Measurements from ENCODE around the gene AIPL1.

AIPL1 gene

DNA sequence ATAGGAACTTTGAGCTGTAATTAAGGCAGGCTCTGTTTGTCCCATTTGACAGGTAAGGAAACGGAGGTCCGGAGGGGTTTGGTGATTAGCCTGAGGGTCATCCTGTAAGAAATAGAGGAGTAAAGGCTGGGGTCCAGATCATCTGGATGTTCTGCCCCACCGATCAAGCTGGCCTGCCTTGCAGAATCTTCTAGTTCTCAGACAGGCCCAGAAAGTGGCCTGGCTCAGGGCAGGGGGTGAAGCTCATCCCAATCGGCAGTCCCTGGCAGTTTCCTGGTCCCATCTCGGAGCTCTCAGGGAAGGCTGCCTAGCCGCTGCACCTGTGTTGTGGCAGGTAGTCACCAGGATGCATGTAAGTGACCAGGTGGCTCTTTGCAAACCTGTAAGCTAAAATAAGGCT, 13.6 kb upstream of the AIPL1 start:
- no peak for DNase-seq

- DNase-seq = no peak
These were observed 11.7 kb upstream of the AIPL1 start for GRCh38 chr17:6446516-6447100.

DNA sequence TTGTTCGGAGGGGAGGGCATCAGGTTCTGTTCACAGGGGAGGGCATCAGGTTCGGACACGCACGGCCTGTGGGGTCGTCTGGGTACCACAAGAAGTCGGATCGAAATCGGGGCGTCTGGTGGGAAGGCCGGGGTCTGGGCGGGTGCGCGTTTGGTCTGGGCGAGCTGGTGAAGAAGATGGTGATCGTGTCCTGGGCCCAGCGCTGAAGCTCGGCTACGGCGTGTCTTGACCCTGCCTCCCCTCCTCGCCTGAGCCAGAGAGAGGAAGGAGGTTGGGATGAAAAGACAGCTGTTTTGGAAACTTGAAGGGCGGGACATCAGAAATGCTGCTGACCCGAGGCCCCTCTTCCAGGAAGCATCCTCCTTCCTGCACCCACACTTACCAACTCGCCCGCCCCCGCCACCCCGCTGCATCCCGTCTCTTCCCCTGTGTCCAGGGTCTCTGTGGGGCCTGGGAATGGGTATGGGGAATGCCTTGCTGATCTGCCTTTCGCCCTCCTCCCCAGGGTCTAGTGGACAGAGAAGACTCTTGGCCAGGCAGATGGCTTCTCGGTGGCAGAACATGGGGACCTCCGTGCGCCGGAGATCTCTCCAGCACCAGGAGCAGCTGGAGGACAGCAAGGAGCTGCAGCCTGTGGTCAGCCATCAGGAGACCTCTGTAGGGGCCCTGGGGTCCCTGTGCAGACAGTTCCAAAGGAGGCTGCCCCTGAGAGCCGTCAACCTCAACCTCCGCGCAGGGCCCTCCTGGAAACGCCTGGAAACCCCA, 9.8 kb upstream of the AIPL1 start:
- no peak for DNase-seq

- peak; percentile 96 to 97 for DNase-seq
These were observed 9.0 kb upstream of the AIPL1 start, which contains the start of gene PIMREG for GRCh38 chr17:6443692-6444570. TSS of gene PIMREG (plus strand) at chr17:6444455. CDS start at chr17:6445111, 656 bp downstream.

DNA sequence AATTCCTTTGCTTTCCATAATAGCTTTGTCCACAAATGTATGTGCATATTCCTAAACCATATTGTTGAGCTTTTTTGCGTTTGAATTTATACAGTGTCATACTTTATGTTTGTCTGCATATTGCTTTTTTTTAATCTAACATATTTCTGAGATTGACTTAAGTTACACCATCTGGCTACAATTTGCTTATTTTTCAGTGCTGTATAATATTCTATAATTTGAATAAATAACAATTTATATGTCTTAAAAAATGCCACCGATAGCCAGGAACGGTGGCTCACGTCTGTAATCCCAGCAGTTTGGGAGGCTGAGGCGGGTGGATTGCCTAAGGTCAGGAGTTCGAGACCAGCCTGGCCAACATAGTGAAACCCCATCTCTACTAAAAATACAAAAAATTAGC, 7.9 kb upstream of the AIPL1 start:
- DNase-seq = no peak

- DNase-seq = no peak
These were observed 5.0 kb upstream of the AIPL1 start for GRCh38 chr17:6439951-6440350.

DNA sequence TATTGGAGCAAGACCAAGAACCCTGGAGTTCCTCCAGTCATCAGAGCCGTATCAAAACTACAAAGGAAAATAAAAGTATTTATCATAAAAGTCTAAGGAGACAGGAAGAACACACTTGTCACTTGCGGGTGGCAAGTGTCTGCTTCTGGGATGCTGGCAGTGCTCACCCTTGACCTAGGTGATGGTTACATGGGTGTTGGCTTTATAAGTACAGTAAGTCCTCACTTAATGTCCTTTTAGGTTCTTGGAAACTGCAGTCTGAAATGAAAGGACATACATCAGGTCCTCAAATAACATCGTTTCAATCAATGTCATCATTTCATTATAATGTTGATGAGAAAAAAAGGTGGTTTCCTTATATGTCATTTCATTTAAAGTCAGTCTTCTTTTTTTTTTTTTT, 3.0 kb upstream of the AIPL1 start:
- DNase-seq = no peak

DNA sequence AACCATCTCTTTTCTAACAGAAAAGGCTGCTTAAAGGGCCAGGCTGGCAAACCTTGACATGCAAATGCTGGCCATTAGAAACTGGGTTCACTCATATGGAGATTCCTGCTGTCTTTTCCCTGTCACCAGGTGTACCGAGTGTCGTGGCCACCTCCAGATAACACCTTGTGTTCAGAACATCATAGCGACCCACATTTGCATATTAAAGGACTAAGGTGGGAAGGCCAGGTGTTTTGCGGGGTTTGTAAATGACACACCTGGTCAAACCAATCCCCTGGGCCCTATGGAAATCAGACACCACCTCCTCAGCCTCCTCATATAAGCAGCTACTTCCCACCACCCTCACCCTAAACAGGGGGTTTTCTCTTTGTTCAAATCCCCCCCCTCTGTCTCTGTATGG, 2.5 kb upstream of the AIPL1 start:
- DNase-seq = no peak

DNA sequence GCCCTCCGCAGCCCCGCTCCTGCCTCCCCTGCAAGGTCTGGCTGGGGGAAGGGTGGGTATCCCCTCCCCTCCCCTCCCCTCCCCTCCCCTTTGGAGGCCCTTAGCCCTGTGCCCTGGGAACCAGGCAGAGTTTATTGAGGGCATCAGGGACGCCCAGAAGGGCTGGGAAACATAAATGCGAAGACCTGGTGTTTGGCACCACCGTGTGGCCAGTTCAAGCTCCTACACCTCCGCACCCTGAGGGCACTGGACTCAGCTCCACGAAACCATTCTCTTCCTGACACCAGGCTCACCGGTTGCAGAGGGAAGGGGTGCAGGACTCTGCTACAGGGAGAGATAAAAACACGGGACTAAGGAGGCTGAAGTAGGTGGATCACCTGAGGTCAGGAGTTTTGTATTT, 1.0 kb upstream of the AIPL1 start:
- DNase-seq = peak; percentile 62 to 71

DNA sequence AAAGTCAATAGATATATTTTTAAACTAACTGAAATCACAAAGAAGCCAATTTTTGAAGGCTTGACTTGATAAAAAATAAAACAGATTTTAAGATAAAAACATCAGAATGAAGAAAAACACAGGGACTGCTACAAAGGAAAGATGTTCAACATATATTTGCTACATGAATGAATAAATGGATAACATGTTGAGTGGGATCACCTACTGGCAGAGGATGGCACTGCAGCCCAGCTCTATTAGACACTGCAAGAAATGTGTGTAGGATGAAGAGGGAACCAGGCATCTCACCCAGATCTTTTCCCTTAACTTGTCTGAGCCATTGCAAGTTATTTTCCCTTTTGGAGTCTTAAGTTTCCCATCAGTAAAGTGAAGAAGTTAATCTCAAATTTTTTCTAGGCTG, 4.2 kb downstream of the AIPL1 start:
- peak; percentile 21 for DNase-seq

DNA sequence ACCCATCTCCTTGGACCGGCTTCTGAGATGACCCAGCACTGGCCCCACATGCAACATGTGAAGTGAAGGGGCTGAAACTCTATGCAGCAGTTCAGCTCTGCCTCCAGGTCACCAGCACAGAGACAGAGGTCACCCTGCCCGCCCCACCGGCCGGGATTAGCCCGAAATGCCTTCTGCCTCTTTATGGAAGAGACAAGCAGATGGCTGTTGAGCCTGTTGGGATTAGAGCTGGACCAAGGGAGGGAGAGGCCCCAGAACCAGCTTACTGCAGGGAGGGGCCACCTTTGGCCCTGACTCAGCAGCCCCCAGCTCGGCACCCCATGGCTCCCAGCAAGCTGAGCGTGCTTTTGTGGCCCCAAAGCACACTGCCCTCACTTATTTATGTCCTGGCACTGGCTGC, 5.7 kb downstream of the AIPL1 start:
- DNase-seq = no peak

GRCh38 chr17:6428207-6428965, 6.5 kb downstream of the AIPL1 start:
- DNase-seq = no peak

DNA sequence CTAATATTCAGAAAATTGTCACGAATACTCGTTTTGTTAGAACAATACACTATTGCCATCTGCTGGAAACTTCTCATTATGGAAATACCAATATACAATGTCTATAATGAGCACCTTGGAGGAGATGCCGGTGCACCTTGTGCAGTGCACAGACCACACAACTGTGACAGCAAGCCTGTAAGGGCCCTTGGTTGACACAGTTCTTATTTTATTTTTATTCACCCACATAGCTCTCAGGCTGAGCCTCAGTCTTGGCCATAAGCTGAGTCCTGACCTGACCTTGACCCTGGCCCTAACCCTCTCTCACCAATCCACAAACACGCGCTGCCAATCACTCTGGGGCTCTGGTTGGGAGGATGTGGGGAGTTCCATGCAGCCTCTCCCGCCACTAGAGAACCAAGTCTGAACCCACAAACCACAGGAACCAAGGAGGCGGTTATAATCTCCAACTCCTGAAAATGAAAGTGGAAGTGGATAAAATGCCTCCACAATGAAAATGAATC, 7.6 kb downstream of the AIPL1 start:
- DNase-seq = peak; percentile 51 to 64

DNA sequence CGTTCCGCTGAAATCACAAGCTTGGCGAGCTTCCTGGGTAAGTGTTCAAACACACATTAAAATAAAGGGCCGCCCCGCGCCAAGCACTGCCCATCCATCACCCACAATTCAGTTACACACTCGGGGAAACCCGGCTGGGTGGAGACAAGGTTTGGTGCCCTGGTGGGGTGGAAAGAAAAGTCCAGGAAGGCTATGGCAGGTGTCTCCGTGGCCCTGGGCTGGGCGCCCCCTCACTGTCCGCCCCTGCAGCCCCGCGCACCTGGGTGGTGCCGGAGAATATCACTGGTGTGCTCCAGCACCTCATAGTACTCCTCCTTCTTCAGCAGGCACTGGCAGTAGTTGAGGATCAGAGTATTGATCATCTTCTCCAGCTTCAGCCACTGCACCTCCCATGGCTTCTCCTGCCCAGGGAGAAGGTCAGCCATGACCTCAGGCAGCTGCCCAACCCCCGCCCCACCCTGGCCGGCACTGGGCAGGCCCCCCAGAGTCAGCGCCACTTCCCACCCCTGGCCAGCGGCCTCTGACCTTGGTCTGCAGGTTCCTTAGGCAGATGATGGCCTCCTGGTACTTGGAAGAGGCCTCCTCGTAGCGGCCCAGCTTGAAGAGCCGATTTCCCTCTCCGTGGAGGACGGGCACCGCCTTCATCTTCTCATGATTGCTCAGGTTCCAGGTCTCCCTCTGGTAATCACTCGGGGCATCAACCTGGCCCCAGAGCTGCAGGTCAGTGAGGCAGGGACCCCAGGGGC, 8.4 kb downstream of the AIPL1 start:
- no peak for DNase-seq

- DNase-seq = no peak
These were observed 9.5 kb downstream of the AIPL1 start for GRCh38 chr17:6425407-6425806.

GRCh38 chr17:6423931-6424330, 11.0 kb downstream of the AIPL1 start:
- DNase-seq = no peak

DNA sequence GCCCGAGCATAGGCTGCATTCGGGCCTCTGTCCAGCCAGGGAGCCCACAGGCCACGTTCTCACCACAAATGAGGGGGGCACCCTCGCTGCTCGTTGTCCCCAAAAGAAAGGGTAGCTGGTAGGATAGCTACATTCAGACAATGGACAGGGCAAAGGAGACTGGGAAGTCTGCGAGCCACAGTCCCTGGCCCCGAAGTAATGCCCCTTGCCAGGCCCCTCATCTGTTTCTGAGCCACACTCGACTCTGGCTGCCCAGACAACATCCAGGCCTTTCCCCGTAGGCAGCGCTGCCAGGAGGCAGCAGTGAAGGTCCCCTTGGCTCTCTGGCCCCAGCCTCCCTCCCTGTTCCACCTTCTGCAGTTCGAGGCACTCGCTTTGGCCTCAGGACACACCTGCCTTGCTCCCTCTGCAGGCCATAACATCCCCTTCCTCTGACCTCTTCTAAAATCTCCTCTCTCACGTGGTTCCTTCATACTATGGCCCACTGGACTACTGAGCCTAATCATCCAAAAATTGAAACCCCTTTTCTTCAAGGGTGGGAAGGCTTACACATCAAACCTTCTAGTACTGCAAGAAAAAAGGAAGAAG, 12.2 kb downstream of the AIPL1 start:
- no peak for DNase-seq

DNA sequence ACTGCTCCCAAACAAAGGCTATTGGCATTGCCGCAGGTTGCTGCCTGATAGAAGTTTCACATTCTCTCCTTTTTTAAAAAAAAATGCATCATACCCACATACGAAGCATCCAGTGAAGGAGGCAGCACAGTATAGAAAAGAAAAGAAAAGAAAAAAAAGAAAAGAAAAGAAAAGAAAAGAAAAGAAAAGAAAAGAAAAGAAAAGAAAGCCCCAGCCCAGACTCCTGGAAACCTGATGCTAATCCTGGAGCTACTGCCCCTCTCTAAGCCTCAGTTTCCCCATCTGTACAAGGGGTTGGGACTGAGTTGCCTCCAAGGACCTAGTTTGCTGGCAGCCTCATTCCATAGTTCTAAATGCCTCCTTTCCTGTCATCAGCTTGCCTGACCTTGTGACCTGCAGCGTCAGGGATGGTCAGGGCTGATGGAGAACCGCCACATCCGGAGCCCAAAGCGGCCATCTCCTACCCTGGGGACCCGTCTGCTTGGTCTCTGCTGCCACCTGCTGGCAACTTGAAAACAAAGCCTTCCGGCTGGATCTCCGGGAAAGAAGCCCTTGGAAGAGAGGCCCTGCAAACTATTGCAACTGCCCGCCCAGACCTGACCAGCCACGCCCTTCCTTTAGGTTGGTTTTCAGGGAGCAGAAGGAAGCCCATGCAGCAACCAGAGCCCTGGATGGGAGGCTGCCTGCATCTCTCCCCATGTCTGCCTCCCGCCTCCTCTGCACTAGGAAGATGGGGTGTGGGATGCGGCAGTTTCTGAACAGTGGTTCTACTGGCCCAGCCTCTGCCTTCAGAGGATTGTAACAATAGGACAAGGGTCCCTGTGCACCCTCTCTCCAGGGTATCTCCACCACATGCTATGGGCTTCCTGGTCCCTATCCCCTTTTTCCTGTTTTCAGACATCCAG, 13.0 kb downstream of the AIPL1 start:
- peak; percentile 80 to 84 for DNase-seq

DNA sequence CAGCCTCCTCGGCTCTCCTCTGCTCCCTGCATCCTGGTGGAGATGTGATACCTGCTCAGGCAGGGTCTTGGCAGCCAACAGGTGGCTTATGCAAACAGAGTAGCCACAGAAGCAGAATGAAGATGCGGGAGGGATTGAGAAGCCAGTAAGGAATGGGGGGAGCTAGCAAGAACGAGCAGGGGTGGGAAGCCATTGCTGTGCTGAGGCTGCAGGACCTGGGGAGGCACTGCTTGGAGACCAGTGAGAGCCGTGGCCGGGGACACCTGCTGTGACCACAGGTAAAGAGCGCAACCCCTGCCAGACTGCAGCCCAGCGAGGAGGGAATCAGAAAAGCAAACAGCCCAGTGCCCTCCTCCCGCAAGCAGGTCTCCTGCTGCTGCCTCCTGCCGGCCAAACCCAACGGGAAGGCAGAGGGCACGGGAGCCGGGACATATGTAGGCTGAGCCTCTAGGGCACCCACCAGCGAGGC, 14.7 kb downstream of the AIPL1 start:
- DNase-seq = peak; percentile 34 to 39

DNA sequence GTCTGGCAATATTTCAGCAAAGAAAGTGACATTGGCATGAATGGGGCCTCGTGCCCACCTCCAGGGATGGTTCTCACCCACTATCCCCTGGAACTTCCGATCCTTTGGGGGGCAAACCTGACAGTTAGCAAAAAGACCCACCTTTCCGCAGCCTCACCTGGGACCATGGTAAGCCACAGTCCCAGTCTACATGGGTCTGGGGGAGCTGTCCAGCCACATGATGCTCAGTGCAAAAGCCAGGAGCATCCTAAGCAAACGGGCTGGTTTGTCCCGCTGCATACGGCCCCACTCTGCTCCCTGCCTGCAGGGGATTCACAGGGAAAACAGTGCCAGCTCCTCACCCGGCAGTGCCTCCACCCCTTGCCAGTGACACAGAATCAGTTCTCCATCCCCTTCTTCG, 19.3 kb downstream of the AIPL1 start:
- no peak for DNase-seq

Data from activated CD4-positive, alpha-beta T cell treated with anti-CD3 and anti-CD28 coated beads, Interleukin-2, amount 50 U/mL, for 48 hours (primary cell).